ENCODE results near the gene UBE2O.

Gene UBE2O

GRCh38 chr17:76467366-76467765, 14.4 kb upstream of the UBE2O start, which contains the start of gene AANAT:
TSS of gene AANAT (plus strand) at chr17:76467603. CDS start at chr17:76468747, 1,144 bp downstream.
- DNase-seq (ENCODE audit: low read depth), result no peak

- DNase-seq (ENCODE audit: low read depth), result no peak
Measured at GRCh38 chr17:76466775-76467130, 13.8 kb upstream of the UBE2O start.

GRCh38 chr17:76462556-76463290, 9.8 kb upstream of the UBE2O start:
- no peak for DNase-seq (ENCODE audit: low read depth)

- DNase-seq (ENCODE audit: low read depth), result no peak
Measured at GRCh38 chr17:76461765-76462555, 9.0 kb upstream of the UBE2O start.

- no peak for DNase-seq (ENCODE audit: low read depth)
Measured at GRCh38 chr17:76459674-76460073, 6.7 kb upstream of the UBE2O start.

- DNase-seq (ENCODE audit: low read depth), result no peak
Measured at GRCh38 chr17:76458580-76459490, 5.9 kb upstream of the UBE2O start.

GRCh38 chr17:76453431-76453743, 435 bp upstream of the UBE2O start:
- no peak for DNase-seq (ENCODE audit: low read depth)

- no peak for DNase-seq (ENCODE audit: low read depth)
Measured at GRCh38 chr17:76452127-76452659, 759 bp downstream of the UBE2O start.

GRCh38 chr17:76451506-76451905, 1.4 kb downstream of the UBE2O start:
- no peak for DNase-seq (ENCODE audit: low read depth)

GRCh38 chr17:76449126-76449525, 3.8 kb downstream of the UBE2O start:
- no peak for DNase-seq (ENCODE audit: low read depth)

- no peak for DNase-seq (ENCODE audit: low read depth)
Measured at GRCh38 chr17:76447931-76448652, 4.9 kb downstream of the UBE2O start.

GRCh38 chr17:76446449-76447231, 6.3 kb downstream of the UBE2O start:
- no peak for DNase-seq (ENCODE audit: low read depth)

- no peak for DNase-seq (ENCODE audit: low read depth)
Measured at GRCh38 chr17:76445697-76446448, 7.1 kb downstream of the UBE2O start.

- DNase-seq (ENCODE audit: low read depth), result no peak
Measured at GRCh38 chr17:76444518-76445311, 8.2 kb downstream of the UBE2O start.

- no peak for DNase-seq (ENCODE audit: low read depth)
Measured at GRCh38 chr17:76442341-76443338, 10.3 kb downstream of the UBE2O start.

- no peak for DNase-seq (ENCODE audit: low read depth)
Measured at GRCh38 chr17:76441686-76442340, 11.1 kb downstream of the UBE2O start.

GRCh38 chr17:76440751-76441362, 12.1 kb downstream of the UBE2O start:
- DNase-seq (ENCODE audit: low read depth), result no peak
